Erythroblast (primary cell): ENCODE results near the gene ZDHHC17.

Experiments used
- GATA1 ChIP-seq: IDR thresholded peaks from 2 replicates; pipeline ENCODE4 v1.6.1; 2011; ENCODE audit warnings: low read depth, mild to moderate bottlenecking, control low read depth, low read length, moderate library complexity
- POLR2A ChIP-seq: IDR thresholded peaks from 2 replicates; pipeline ENCODE4 v1.6.1; 2011; ENCODE audit warnings: mild to moderate bottlenecking, low read length

GRCh38 chr12:76896274-76896673, 132.4 kb downstream of the ZDHHC17 start:
- no peak for TF ChIP-seq POLR2A
- no peak for TF ChIP-seq GATA1
